A673 (cell line): ENCODE measurements around the gene PLA2G2E. TPM values are rescaled to one million over a fixed set of nuclear protein-coding genes. Genes with fewer than 3 reads are reported as not detected.

Source experiments
- BruUV-seq: library from RNA; stranded (reverse); fragments of 400-500 nt; replicated peaks from 2 replicates; lab custom pipeline; 2021; lab: Mats Ljungman, UMichigan
- CTCF ChIA-PET: fragments of 300-600 bp; sonication (Branson Sonifier 250); formaldehyde crosslinking; loops from one replicate; lab custom pipeline; 2022; ENCODE audit warnings: antibody characterized with exemption; lab: Charles Lee
- POLR2A ChIA-PET: fragments of 300-600 bp; sonication (Branson Sonifier 250); formaldehyde crosslinking; loops from one replicate; lab custom pipeline; 2022; ENCODE audit warnings: antibody characterized with exemption; ENCODE audit not compliant: low non-redundant PET; lab: Charles Lee
- DNase-seq: peaks from one replicate; pipeline ENCODE4 v3.0.0-alpha.2; 2015; ENCODE audit warnings: low spot score
- H3K27ac ChIP-seq: fragments of 200-600 bp; sonication (generic); 2 replicates; pipeline ENCODE4 v1.5.1; 2016; ENCODE audit warnings: mixed run types, low read depth, mild to moderate bottlenecking, mixed read lengths, antibody characterized with exemption, low read length; ENCODE audit not compliant: poor library complexity, severe bottlenecking
- H3K27me3 ChIP-seq: fragments of 200-600 bp; sonication (generic); replicated peaks from 2 replicates; pipeline ENCODE4 v1.6.1; 2017; ENCODE audit warnings: mixed run types, low read depth, mild to moderate bottlenecking, mixed read lengths, antibody characterized with exemption, low read length; ENCODE audit not compliant: insufficient read depth, poor library complexity
- H3K36me3 ChIP-seq: fragments of 200-600 bp; sonication (generic); 2 replicates; pipeline ENCODE4 v1.6.1; 2016; ENCODE audit warnings: mixed run types, mild to moderate bottlenecking, mixed read lengths, antibody characterized with exemption, low read length; ENCODE audit not compliant: insufficient read depth, poor library complexity, severe bottlenecking
- H3K4me1 ChIP-seq: fragments of 200-600 bp; sonication (generic); 2 replicates; pipeline ENCODE4 v1.6.1; 2017; ENCODE audit warnings: mixed run types, mild to moderate bottlenecking, mixed read lengths, antibody characterized with exemption, low read length; ENCODE audit not compliant: insufficient read depth, poor library complexity, severe bottlenecking
- H3K4me3 ChIP-seq: fragments of 200-600 bp; sonication (generic); 2 replicates; pipeline ENCODE4 v1.5.1; 2016; ENCODE audit warnings: low read depth, mixed run types, mild to moderate bottlenecking, mixed read lengths, low read length; ENCODE audit not compliant: poor library complexity, severe bottlenecking
- H3K9me3 ChIP-seq: fragments of 200-600 bp; sonication (generic); 2 replicates; pipeline ENCODE4 v1.6.1; 2016; ENCODE audit warnings: mixed run types, low read depth, mild to moderate bottlenecking, mixed read lengths, antibody characterized with exemption, low read length; ENCODE audit not compliant: poor library complexity, severe bottlenecking
- EZH2 ChIP-seq: fragments of 200-600 bp; sonication (generic); IDR thresholded peaks from 2 replicates; pipeline ENCODE4 v1.6.1; 2017; ENCODE audit warnings: borderline replicate concordance, low read depth, mild to moderate bottlenecking, mixed read lengths, antibody characterized with exemption, low read length; ENCODE audit not compliant: poor library complexity, severe bottlenecking
- intact Hi-C: fragments of 100-400 bp; cut with micrococcal nuclease; formaldehyde crosslinking; loops from one replicate; pipeline ENCODE4 v1.10.0; 2022; ENCODE audit not compliant: unreplicated experiment
- total RNA-seq: library from RNA; stranded (reverse); gene quantifications from 2 replicates; pipeline ENCODE4 v1.2.3, GENCODE V29; 2021
- TF ChIP-seq, protein P1 (sequence below): fragments of 300-800, 200-600 bp; sonication (generic); conservative IDR thresholded peaks from 2 replicates; pipeline ENCODE4 v1.5.1; 2017; ENCODE audit warnings: low read depth, mild to moderate bottlenecking, antibody characterized with exemption, low read length, moderate library complexity, mixed read lengths

PLA2G2E gene
- total RNA-seq, 1 experiment from 2014 or later, result not detected

DNA sequence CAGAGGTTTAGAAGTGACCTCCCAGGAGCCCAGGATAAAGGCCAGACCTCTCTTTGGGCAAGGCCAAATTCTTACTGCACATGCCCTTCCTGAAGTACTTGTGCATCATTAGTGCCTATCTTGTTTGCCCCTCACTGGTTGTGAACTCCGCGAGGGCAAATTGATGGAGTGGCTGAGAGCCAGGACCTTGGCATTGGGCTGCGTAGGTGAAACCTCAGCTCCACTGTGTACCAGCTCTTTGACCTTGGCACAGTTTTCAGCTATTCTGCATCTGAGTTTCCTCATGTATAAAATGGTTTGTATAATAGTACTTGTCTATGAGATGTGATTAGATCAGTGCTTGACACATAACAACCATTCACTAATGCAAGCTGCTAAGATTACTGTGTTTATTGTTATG lies 29.7 kb downstream of the PLA2G2E start:
- CTCF ChIA-PET, result no interaction called here
- H3K36me3 ChIP-seq, result peaks cover 76% of the 10 kb centered on the region
- BruUV-seq, result no TSS peak

DNA sequence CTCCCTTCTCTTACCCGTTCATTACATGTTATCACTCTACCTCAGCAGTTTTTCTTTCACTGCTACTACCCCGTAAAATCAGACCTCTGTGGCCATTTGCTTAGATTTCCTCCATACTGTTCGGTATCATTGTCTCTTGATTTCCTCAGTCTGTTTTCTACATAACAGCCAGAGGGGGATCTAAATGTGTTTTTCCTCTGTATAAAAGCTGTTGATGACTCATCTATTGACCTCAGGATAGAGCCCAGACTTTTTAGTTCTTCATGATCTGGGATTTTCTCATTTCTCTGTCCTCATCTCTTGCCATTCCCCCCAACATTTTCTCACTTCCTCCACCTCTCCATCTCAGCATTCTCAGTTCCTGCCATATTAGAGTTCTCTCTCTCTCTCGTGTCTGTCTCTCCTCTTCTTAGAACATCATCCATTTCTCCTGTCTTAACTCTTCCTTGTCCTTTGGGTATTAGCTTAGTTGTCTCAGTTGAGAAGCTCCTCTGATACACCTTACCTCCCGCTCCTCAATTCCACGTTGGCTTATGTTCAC lies 30.7 kb downstream of the PLA2G2E start:
- ChIA-PET CTCF (interaction anchor here (0.6 kb wide), 1 partner anchor 590 kb away, joined by 6 read pairs; no protein-coding TSS in a partner anchor), POLR2A (no interaction called here)
- BruUV-seq, result no TSS peak
- no peak overlapping the region for H3K27ac ChIP-seq
- peaks cover 75% of the 10 kb centered on the region for H3K36me3 ChIP-seq
- no peak for DNase-seq
- H3K27me3 ChIP-seq, result no peaks in the 10 kb centered on the region
- intact Hi-C loops, result no loop called here
- no peak for TF ChIP-seq EZH2
- TF ChIP-seq, protein P1, sequence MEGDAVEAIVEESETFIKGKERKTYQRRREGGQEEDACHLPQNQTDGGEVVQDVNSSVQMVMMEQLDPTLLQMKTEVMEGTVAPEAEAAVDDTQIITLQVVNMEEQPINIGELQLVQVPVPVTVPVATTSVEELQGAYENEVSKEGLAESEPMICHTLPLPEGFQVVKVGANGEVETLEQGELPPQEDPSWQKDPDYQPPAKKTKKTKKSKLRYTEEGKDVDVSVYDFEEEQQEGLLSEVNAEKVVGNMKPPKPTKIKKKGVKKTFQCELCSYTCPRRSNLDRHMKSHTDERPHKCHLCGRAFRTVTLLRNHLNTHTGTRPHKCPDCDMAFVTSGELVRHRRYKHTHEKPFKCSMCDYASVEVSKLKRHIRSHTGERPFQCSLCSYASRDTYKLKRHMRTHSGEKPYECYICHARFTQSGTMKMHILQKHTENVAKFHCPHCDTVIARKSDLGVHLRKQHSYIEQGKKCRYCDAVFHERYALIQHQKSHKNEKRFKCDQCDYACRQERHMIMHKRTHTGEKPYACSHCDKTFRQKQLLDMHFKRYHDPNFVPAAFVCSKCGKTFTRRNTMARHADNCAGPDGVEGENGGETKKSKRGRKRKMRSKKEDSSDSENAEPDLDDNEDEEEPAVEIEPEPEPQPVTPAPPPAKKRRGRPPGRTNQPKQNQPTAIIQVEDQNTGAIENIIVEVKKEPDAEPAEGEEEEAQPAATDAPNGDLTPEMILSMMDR, result no peak
- H3K9me3 ChIP-seq, result no peaks in the 10 kb centered on the region
- no peak overlapping the region for H3K4me3 ChIP-seq
- no peaks in the 10 kb centered on the region for H3K4me1 ChIP-seq

More for the DNA sequence above, 29.7 kb downstream of the PLA2G2E start:
- no peak for DNase-seq
- Histone ChIP-seq H3K27me3 (no peaks in the 10 kb centered on the region), H3K4me1 (no peaks in the 10 kb centered on the region), H3K4me3 (no peak overlapping the region), H3K27ac (no peak overlapping the region), H3K9me3 (no peaks in the 10 kb centered on the region)
- intact Hi-C loops, result no loop called here
- no peak for TF ChIP-seq EZH2
- TF ChIP-seq, protein P1, result no peak
- POLR2A ChIA-PET, result no interaction called here

DNA sequence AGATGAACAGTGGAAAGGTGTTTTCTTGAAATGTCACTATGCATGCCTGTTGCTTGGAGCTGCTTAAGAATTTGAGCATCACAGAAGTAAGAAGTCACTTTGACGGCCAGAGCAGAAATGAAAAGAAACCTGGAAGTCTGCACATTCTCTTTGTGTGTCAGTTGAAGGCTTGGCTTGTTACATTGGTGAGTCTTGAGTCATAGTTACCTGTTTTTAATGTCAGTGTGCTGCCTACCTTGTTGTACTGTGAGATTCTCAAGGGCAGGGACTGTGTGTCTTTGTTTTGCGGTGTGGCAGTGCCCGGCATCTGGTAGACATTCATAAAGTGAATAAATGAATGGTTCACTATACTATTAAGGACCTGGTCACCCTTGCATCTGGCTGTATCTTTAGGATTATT lies 31.3 kb downstream of the PLA2G2E start:
- Histone ChIP-seq H3K36me3 (peaks cover 76% of the 10 kb centered on the region), H3K27me3 (no peaks in the 10 kb centered on the region), H3K27ac (no peak overlapping the region), H3K4me3 (no peak overlapping the region), H3K9me3 (no peaks in the 10 kb centered on the region), H3K4me1 (no peaks in the 10 kb centered on the region)
- DNase-seq, result no peak
- BruUV-seq, result no TSS peak
- ChIA-PET POLR2A (no interaction called here), CTCF (no interaction called here)
- TF ChIP-seq EZH2, result no peak
- TF ChIP-seq, protein P1, result no peak
- intact Hi-C loops, result no loop called here
